Prostate gland (tissue), 2 donors: ENCODE measurements around the gene BCL7A.
"Not testable (repeated sequence)": the region's sequence is repeated elsewhere in the genome, so short reads cannot be mapped to it uniquely, and the experiment has no call there.

Experiments
- POLR2A ChIP-seq: fragments of 450-650 bp; IDR thresholded peaks from one replicate; pipeline ENCODE4 v1.6.1; 2016; ENCODE audit warnings: antibody characterized with exemption, mild to moderate bottlenecking
- POLR2AphosphoS5 ChIP-seq: sonication (generic); formaldehyde crosslinking; IDR thresholded peaks from one replicate; pipeline ENCODE4 v1.6.1; 2017; ENCODE audit warnings: antibody characterized with exemption
- TF ChIP-seq, protein P1 (sequence below), 4 experiments: fragments of 200-600 bp in 2 of 4; fragments of 450-650 bp in 2 of 4; sonication (generic) in 2 of 4; IDR thresholded peaks; 1 replicate in 3 of 4; 2 replicates in 1 of 4; pipeline ENCODE4 v1.5.1; 2016 to 2019; ENCODE audit warnings: antibody characterized with exemption in 4 of 4, mild to moderate bottlenecking in 2 of 4, moderate library complexity in 2 of 4

GRCh38 chr12:122105496-122105895 is 83.8 kb downstream of the BCL7A start:
- TF ChIP-seq, protein P1, sequence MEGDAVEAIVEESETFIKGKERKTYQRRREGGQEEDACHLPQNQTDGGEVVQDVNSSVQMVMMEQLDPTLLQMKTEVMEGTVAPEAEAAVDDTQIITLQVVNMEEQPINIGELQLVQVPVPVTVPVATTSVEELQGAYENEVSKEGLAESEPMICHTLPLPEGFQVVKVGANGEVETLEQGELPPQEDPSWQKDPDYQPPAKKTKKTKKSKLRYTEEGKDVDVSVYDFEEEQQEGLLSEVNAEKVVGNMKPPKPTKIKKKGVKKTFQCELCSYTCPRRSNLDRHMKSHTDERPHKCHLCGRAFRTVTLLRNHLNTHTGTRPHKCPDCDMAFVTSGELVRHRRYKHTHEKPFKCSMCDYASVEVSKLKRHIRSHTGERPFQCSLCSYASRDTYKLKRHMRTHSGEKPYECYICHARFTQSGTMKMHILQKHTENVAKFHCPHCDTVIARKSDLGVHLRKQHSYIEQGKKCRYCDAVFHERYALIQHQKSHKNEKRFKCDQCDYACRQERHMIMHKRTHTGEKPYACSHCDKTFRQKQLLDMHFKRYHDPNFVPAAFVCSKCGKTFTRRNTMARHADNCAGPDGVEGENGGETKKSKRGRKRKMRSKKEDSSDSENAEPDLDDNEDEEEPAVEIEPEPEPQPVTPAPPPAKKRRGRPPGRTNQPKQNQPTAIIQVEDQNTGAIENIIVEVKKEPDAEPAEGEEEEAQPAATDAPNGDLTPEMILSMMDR (IDR thresholded peaks at IDR 0.05) = not testable (repeated sequence)
- not testable (repeated sequence) for TF ChIP-seq POLR2A, POLR2AphosphoS5
